IMR-90 (cell line): ENCODE measurements around the gene CDC25A.

Experiments used
- BHLHE40 ChIP-seq: fragments of 150-350 bp; IDR thresholded peaks from 2 replicates; pipeline ENCODE4 v1.6.1; 2016; ENCODE audit warnings: mild to moderate bottlenecking, low read depth, low read length
- CEBPB ChIP-seq: IDR thresholded peaks from 2 replicates; pipeline ENCODE4 v1.6.1; 2012; ENCODE audit warnings: low read depth, low read length, improper control_type of control experiment
- MAZ ChIP-seq: IDR thresholded peaks from 2 replicates; pipeline ENCODE4 v1.6.1; 2012; ENCODE audit warnings: low read depth, mild to moderate bottlenecking, low read length, improper control_type of control experiment, moderate library complexity, borderline replicate concordance
- POLR2A ChIP-seq: IDR thresholded peaks from 2 replicates; pipeline ENCODE4 v1.6.1; 2012; ENCODE audit warnings: mild to moderate bottlenecking, low read depth, low read length
- TF ChIP-seq, protein P1 (sequence below): conservative IDR thresholded peaks from 2 replicates; pipeline ENCODE4 v1.5.1; 2012; ENCODE audit warnings: mild to moderate bottlenecking, low read depth, low read length, improper control_type of control experiment

DNA sequence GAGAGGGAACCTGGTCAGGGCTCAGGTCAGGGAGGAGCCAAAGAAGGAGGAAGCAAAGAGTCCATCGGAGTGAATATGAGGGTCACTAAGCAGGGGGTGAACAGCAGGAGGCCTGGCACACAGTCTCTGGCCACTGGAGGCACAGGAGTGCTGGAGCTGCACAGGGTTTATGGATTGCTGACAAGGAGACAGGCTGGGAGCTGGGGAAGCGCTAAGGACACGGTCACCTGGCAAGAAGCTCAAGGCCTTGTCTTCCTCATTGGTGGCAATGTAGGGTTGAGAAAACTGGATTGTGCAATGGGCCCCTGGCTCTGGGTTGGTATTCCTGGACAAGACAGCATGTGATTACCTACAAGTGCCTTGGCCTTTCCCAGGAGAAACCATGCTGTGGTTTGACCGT is 29.2 kb upstream of the CDC25A start:
- TF ChIP-seq, protein P1, sequence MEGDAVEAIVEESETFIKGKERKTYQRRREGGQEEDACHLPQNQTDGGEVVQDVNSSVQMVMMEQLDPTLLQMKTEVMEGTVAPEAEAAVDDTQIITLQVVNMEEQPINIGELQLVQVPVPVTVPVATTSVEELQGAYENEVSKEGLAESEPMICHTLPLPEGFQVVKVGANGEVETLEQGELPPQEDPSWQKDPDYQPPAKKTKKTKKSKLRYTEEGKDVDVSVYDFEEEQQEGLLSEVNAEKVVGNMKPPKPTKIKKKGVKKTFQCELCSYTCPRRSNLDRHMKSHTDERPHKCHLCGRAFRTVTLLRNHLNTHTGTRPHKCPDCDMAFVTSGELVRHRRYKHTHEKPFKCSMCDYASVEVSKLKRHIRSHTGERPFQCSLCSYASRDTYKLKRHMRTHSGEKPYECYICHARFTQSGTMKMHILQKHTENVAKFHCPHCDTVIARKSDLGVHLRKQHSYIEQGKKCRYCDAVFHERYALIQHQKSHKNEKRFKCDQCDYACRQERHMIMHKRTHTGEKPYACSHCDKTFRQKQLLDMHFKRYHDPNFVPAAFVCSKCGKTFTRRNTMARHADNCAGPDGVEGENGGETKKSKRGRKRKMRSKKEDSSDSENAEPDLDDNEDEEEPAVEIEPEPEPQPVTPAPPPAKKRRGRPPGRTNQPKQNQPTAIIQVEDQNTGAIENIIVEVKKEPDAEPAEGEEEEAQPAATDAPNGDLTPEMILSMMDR: no peak
- TF ChIP-seq BHLHE40 (no peak), POLR2A (no peak), MAZ (no peak), CEBPB (0 out of 2 replicates have a peak, but pooled peaks have one; percentile 33)
